GM12878 (cell line): ENCODE data around the gene TUB.

Experiments
- HCFC1 ChIP-seq: fragments of 150-350 bp; IDR thresholded peaks from 2 replicates; pipeline ENCODE4 v1.6.1; 2014; ENCODE audit warnings: low read length
- LARP7 ChIP-seq: fragments of 450-650 bp; IDR thresholded peaks from 2 replicates; pipeline ENCODE4 v1.6.1; 2017; ENCODE audit warnings: mild to moderate bottlenecking
- TF ChIP-seq, protein P1 (sequence below): IDR thresholded peaks from 2 replicates; pipeline ENCODE4 v1.6.1; 2012; ENCODE audit warnings: mild to moderate bottlenecking, low read depth, low read length
- TF ChIP-seq, protein P2 (sequence below), 3 experiments: IDR thresholded peaks in 2 of 3; conservative IDR thresholded peaks in 1 of 3; 2 replicates each; pipeline ENCODE4 v1.5.1; 2011; ENCODE audit warnings: low read depth in 3 of 3, low read length in 3 of 3, mild to moderate bottlenecking in 3 of 3, control low read depth in 2 of 3, moderate library complexity in 2 of 3, inconsistent platforms in 1 of 3, mixed read lengths in 1 of 3; ENCODE audit not compliant: control insufficient read depth in 2 of 3, insufficient read depth in 1 of 3; ENCODE audit errors: extremely low read depth in 1 of 3

DNA sequence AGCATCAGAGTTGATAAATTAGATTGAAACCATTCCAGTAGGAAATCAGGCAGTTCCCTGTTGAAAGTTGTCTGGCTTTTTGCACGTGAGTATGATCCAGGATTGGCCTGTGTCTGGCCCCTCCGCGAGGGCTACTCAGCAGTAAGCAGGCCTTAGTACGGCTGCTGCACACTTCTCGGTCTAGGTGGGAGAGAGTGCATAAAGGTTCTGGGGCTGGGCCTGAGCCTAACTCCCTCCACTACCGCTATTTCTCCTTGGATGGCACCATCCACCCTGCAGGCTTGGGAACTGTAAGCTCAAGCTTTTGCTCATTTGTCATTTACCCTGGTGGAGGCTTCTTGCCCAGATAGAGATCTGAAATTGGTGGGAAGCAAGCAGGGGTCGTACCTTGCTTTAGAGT is 22.0 kb downstream of the TUB start:
- TF ChIP-seq, protein P1, sequence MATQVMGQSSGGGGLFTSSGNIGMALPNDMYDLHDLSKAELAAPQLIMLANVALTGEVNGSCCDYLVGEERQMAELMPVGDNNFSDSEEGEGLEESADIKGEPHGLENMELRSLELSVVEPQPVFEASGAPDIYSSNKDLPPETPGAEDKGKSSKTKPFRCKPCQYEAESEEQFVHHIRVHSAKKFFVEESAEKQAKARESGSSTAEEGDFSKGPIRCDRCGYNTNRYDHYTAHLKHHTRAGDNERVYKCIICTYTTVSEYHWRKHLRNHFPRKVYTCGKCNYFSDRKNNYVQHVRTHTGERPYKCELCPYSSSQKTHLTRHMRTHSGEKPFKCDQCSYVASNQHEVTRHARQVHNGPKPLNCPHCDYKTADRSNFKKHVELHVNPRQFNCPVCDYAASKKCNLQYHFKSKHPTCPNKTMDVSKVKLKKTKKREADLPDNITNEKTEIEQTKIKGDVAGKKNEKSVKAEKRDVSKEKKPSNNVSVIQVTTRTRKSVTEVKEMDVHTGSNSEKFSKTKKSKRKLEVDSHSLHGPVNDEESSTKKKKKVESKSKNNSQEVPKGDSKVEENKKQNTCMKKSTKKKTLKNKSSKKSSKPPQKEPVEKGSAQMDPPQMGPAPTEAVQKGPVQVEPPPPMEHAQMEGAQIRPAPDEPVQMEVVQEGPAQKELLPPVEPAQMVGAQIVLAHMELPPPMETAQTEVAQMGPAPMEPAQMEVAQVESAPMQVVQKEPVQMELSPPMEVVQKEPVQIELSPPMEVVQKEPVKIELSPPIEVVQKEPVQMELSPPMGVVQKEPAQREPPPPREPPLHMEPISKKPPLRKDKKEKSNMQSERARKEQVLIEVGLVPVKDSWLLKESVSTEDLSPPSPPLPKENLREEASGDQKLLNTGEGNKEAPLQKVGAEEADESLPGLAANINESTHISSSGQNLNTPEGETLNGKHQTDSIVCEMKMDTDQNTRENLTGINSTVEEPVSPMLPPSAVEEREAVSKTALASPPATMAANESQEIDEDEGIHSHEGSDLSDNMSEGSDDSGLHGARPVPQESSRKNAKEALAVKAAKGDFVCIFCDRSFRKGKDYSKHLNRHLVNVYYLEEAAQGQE = no peak
- no peak for TF ChIP-seq LARP7
- TF ChIP-seq, protein P2, sequence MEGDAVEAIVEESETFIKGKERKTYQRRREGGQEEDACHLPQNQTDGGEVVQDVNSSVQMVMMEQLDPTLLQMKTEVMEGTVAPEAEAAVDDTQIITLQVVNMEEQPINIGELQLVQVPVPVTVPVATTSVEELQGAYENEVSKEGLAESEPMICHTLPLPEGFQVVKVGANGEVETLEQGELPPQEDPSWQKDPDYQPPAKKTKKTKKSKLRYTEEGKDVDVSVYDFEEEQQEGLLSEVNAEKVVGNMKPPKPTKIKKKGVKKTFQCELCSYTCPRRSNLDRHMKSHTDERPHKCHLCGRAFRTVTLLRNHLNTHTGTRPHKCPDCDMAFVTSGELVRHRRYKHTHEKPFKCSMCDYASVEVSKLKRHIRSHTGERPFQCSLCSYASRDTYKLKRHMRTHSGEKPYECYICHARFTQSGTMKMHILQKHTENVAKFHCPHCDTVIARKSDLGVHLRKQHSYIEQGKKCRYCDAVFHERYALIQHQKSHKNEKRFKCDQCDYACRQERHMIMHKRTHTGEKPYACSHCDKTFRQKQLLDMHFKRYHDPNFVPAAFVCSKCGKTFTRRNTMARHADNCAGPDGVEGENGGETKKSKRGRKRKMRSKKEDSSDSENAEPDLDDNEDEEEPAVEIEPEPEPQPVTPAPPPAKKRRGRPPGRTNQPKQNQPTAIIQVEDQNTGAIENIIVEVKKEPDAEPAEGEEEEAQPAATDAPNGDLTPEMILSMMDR (IDR thresholded peaks at IDR 0.05 in 2 of 3, conservative IDR thresholded peaks at IDR 0.05 in 1 of 3; ENCODE audit: control insufficient read depth in 2 of 3, extremely low read depth in 1 of 3, insufficient read depth in 1 of 3, low read depth in 3 of 3, low read length in 3 of 3) = no peak
- TF ChIP-seq HCFC1 = no peak
